HCT116 (cell line): Measurements from ENCODE around the gene KCNK18. TPM values are rescaled to one million over a fixed set of nuclear protein-coding genes. Genes with fewer than 3 reads are reported as not detected.

Experiments used
- ATAC-seq: fragments of 200-7000 bp; cut with Tn5 transposase; 2 replicates; pipeline ENCODE4 v1.9.1; 2020; ENCODE audit warnings: mild to moderate bottlenecking, moderate library complexity
- Bru-seq: library from RNA; stranded (reverse); fragments of 400-500 nt; gene quantifications from one replicate; lab custom pipeline; 2021; lab: Mats Ljungman, UMichigan
- BruChase-seq, 2 experiments: library from RNA; stranded (reverse); fragments of 400-500 nt; gene quantifications; one replicate each; lab custom pipeline; 2021; lab: Mats Ljungman, UMichigan
- BruUV-seq: library from RNA; stranded (reverse); fragments of 400-500 nt; replicated peaks from 2 replicates; lab custom pipeline; 2021; lab: Mats Ljungman, UMichigan
- CTCF ChIA-PET: fragments of 300-600 bp; sonication (Branson Sonifier 250); formaldehyde crosslinking; loops from one replicate; lab custom pipeline; 2021; ENCODE audit warnings: antibody characterized with exemption; lab: Charles Lee
- POLR2A ChIA-PET: fragments of 300-600, 350-600 bp; sonication (Branson Sonifier 250); formaldehyde crosslinking; loops from one replicate; lab custom pipeline; 2021; ENCODE audit warnings: antibody characterized with exemption; lab: Charles Lee
- RAD21 ChIA-PET, 2 experiments: fragments of 300-600 bp; sonication (Branson Sonifier 250); formaldehyde crosslinking; loops; one replicate each; lab custom pipeline; 2023; ENCODE audit warnings: low total read pairs in 2 of 2; ENCODE audit not compliant: uncharacterized antibody in 2 of 2, unreplicated experiment in 2 of 2, low non-redundant PET in 1 of 2; lab: Charles Lee
- DNase-seq: peaks from one replicate; pipeline ENCODE4 v3.0.0-alpha.2; 2010; ENCODE audit warnings: low read depth, low spot score
- H2AFZ ChIP-seq: fragments of 200-600 bp; shearing (Covaris generic), sonication (generic); 2 replicates; pipeline ENCODE4 v1.6.1; 2017; ENCODE audit warnings: low read depth, mixed run types, mixed read lengths, antibody characterized with exemption, low read length; ENCODE audit not compliant: poor library complexity, severe bottlenecking
- H3K27ac ChIP-seq: 2 replicates; pipeline ENCODE4 v1.5.1; 2012; ENCODE audit warnings: low read depth, low read length
- H3K27me3 ChIP-seq: fragments of 200-600 bp; sonication (generic); 2 replicates; pipeline ENCODE4 v1.6.1; 2016; ENCODE audit warnings: mixed run types, low read length, mixed read lengths; ENCODE audit not compliant: insufficient read depth
- H3K36me3 ChIP-seq, 2 experiments: fragments of 200-500 bp in 1 of 2; fragments of 200-600 bp in 1 of 2; sonication (Bioruptor generic) in 1 of 2; sonication (generic) in 1 of 2; 2 replicates each; pipeline versions ENCODE4 v1.5.1 to v1.6.1; 2014 to 2016; ENCODE audit warnings: low read length in 2 of 2, inconsistent platforms in 1 of 2, mixed read lengths in 1 of 2, mixed run types in 1 of 2; ENCODE audit not compliant: insufficient read depth in 2 of 2, control insufficient read depth in 1 of 2
- H3K4me1 ChIP-seq, 2 experiments: fragments of 200-600 bp in 1 of 2; sonication (generic) in 1 of 2; 2 replicates each; pipeline versions ENCODE4 v1.5.1 to v1.6.1; 2012 to 2017; ENCODE audit warnings: low read length in 2 of 2, inconsistent platforms in 1 of 2, mild to moderate bottlenecking in 1 of 2, mixed read lengths in 1 of 2, mixed run types in 1 of 2, moderate library complexity in 1 of 2; ENCODE audit not compliant: insufficient read depth in 2 of 2, control insufficient read depth in 1 of 2
- H3K4me2 ChIP-seq: fragments of 200-600 bp; sonication (generic); 2 replicates; pipeline ENCODE4 v1.6.1; 2017; ENCODE audit warnings: mixed run types, low read length, mixed read lengths
- H3K4me3 ChIP-seq, 2 experiments: fragments of 200-600 bp in 1 of 2; sonication (generic) in 1 of 2; replicated peaks in 1 of 2; 2 replicates each; pipeline ENCODE4 v1.5.1; 2011 to 2016; ENCODE audit warnings: low read length in 2 of 2, control low read depth in 1 of 2, low read depth in 1 of 2, mild to moderate bottlenecking in 1 of 2, mixed read lengths in 1 of 2, mixed run types in 1 of 2
- H3K79me2 ChIP-seq: fragments of 200-600 bp; sonication (generic); 2 replicates; pipeline ENCODE4 v1.6.1; 2017; ENCODE audit warnings: mild to moderate bottlenecking, mixed run types, low read length, moderate library complexity, mixed read lengths; ENCODE audit not compliant: insufficient read depth
- H3K9ac ChIP-seq: fragments of 200-600 bp; sonication (generic); 2 replicates; pipeline ENCODE4 v1.6.1; 2016; ENCODE audit warnings: low read length, mixed read lengths
- H3K9me2 ChIP-seq: fragments of 200-600 bp; sonication (generic), shearing (Covaris generic); 2 replicates; pipeline ENCODE4 v1.6.1; 2017; ENCODE audit warnings: mixed run types, mild to moderate bottlenecking, moderate library complexity; ENCODE audit not compliant: insufficient read depth
- H3K9me3 ChIP-seq, 2 experiments: fragments of 200-500 bp in 1 of 2; fragments of 200-600 bp in 1 of 2; sonication (Bioruptor generic) in 1 of 2; sonication (generic) in 1 of 2; 2 replicates each; pipeline ENCODE4 v1.6.1; 2014 to 2017; ENCODE audit warnings: low read length in 2 of 2, mixed read lengths in 2 of 2, inconsistent platforms in 1 of 2, low read depth in 1 of 2, mild to moderate bottlenecking in 1 of 2, mixed run types in 1 of 2, moderate library complexity in 1 of 2; ENCODE audit not compliant: control insufficient read depth in 1 of 2, insufficient read depth in 1 of 2
- H4K20me1 ChIP-seq: fragments of 200-600 bp; sonication (generic), shearing (Covaris generic); 2 replicates; pipeline ENCODE4 v1.6.1; 2017; ENCODE audit warnings: mixed run types, mild to moderate bottlenecking, moderate library complexity; ENCODE audit not compliant: insufficient read depth
- ELF1 ChIP-seq: IDR thresholded peaks from 2 replicates; pipeline ENCODE4 v1.6.1; 2012; ENCODE audit warnings: low read depth, borderline replicate concordance
- EZH2phosphoT487 ChIP-seq: fragments of 200-600 bp; IDR thresholded peaks from 2 replicates; pipeline ENCODE4 v1.6.1; 2018; ENCODE audit warnings: antibody characterized with exemption, borderline replicate concordance
- FOSL1 ChIP-seq: IDR thresholded peaks from 2 replicates; pipeline ENCODE4 v1.6.1; 2012; ENCODE audit warnings: low read depth
- JUND ChIP-seq: IDR thresholded peaks from 2 replicates; pipeline ENCODE4 v1.6.1; 2012
- POLR2A ChIP-seq: IDR thresholded peaks from 2 replicates; pipeline ENCODE4 v1.7.0; 2011; ENCODE audit warnings: borderline replicate concordance; ENCODE audit not compliant: insufficient read depth, insufficient read length; ENCODE audit errors: extremely low read depth
- RAD21 ChIP-seq: IDR thresholded peaks from 2 replicates; pipeline ENCODE4 v1.6.1; 2012; ENCODE audit warnings: low read depth, mild to moderate bottlenecking
- SIN3A ChIP-seq: IDR thresholded peaks from 2 replicates; pipeline ENCODE4 v1.6.1; 2012; ENCODE audit warnings: low read depth
- SP1 ChIP-seq: IDR thresholded peaks from 2 replicates; pipeline ENCODE4 v1.6.1; 2012; ENCODE audit warnings: low read depth
- SRF ChIP-seq: IDR thresholded peaks from 2 replicates; pipeline ENCODE4 v1.6.1; 2012; ENCODE audit warnings: low read depth
- YY1 ChIP-seq: IDR thresholded peaks from 2 replicates; pipeline ENCODE4 v1.6.1; 2011; ENCODE audit warnings: low read length, low read depth, moderate library complexity, mild to moderate bottlenecking; ENCODE audit not compliant: insufficient replicate concordance; ENCODE audit errors: extremely low read depth
- ZFX ChIP-seq: fragments of 450-650 bp; IDR thresholded peaks from 2 replicates; pipeline ENCODE4 v1.6.1; 2017
- ZNF274 ChIP-seq: fragments of 200-500 bp; sonication (Bioruptor generic); IDR thresholded peaks from 2 replicates; pipeline ENCODE4 v1.6.1; 2014; ENCODE audit warnings: mild to moderate bottlenecking, low read depth, low read length, inconsistent platforms
- intact Hi-C: fragments of 100-400 bp; cut with micrococcal nuclease; formaldehyde crosslinking; loops from 2 replicates; pipeline ENCODE4 v1.10.0; 2022
- long read RNA-seq: library from polyadenylated mRNA; unstranded; transcript quantifications from one replicate; pipeline ENCODE4 v2.0.0, GENCODE V29; 2021; ENCODE audit not compliant: unreplicated experiment
- polyA plus RNA-seq: library from polyadenylated mRNA; unstranded; fragments of >200 nt; gene quantifications from 2 replicates; pipeline ENCODE4 v1.2.1, GENCODE V29; 2012; ENCODE audit warnings: missing spikeins
- total RNA-seq: library from RNA; stranded (reverse); gene quantifications from one replicate; pipeline ENCODE4 v1.2.1, GENCODE V29; 2021; ENCODE audit not compliant: unreplicated experiment
- TF ChIP-seq, protein P1 (sequence below), 3 experiments: fragments of 200-600 bp in 1 of 3; sonication (generic) in 1 of 3; IDR thresholded peaks in 2 of 3; conservative IDR thresholded peaks in 1 of 3; 2 replicates each; pipeline ENCODE4 v1.5.1; 2012 to 2017; ENCODE audit warnings: low read depth in 2 of 3, low read length in 2 of 3, antibody characterized with exemption in 1 of 3, borderline replicate concordance in 1 of 3, control low read depth in 1 of 3, mild to moderate bottlenecking in 1 of 3, mixed read lengths in 1 of 3, mixed run types in 1 of 3, moderate library complexity in 1 of 3; ENCODE audit not compliant: insufficient read depth in 1 of 3
- TF ChIP-seq, protein P2 (sequence below): IDR thresholded peaks from 2 replicates; pipeline ENCODE4 v1.6.1; 2012; ENCODE audit warnings: low read depth
- TF ChIP-seq, protein P3 (sequence below): IDR thresholded peaks from 2 replicates; pipeline ENCODE4 v1.6.1; 2012
- TF ChIP-seq, protein P4 (sequence below): IDR thresholded peaks from 2 replicates; pipeline ENCODE4 v1.6.1; 2012
- TF ChIP-seq, protein P5 (sequence below): IDR thresholded peaks from 2 replicates; pipeline ENCODE4 v1.6.1; 2011; ENCODE audit warnings: mild to moderate bottlenecking, low read length, moderate library complexity; ENCODE audit not compliant: insufficient replicate concordance; ENCODE audit errors: extremely low read depth

KCNK18 gene
- not detected for total RNA-seq
- polyA plus RNA-seq: not detected in 2 replicates
- not detected for Bru-seq, nascent RNA
- not detected for BruChase-seq, experiment 1, labeled RNA remaining after a 6-hour chase
- BruChase-seq, experiment 2, labeled RNA remaining after a 2-hour chase: not detected
- long read RNA-seq: 0 reads

GRCh38 chr10:117197189-117197588 is at the start of gene KCNK18:
Gene KCNK18 (plus strand): TSS chr10:117197489. CDS start chr10:117197489, 0 bp downstream.
- H3K4me1 ChIP-seq: no peaks in the 10 kb centered on the region
- no peak within 1 kb of the TSS for H3K4me2 ChIP-seq
- H3K9me2 ChIP-seq: no peaks in the 10 kb centered on the region
- no peak within 1 kb of the TSS for H3K9ac ChIP-seq
- intact Hi-C loops: no loop called here
- CTCF ChIA-PET: interaction anchor here (1.2 to 1.3 kb wide), 2 partner anchors 10 to 410 kb away, joined by 3 read pairs; no protein-coding TSS in a partner anchor
- no peak within 1 kb of the TSS for H2AFZ ChIP-seq
- POLR2A ChIA-PET: no interaction called here
- TF ChIP-seq SP1 (no peak), ZNF274 (no peak), POLR2A (no peak), RAD21 (no peak), ZFX (no peak), SRF (no peak), JUND (no peak), EZH2phosphoT487 (no peak), ELF1 (no peak), YY1 (no peak), FOSL1 (no peak), SIN3A (no peak)
- TF ChIP-seq, protein P1, sequence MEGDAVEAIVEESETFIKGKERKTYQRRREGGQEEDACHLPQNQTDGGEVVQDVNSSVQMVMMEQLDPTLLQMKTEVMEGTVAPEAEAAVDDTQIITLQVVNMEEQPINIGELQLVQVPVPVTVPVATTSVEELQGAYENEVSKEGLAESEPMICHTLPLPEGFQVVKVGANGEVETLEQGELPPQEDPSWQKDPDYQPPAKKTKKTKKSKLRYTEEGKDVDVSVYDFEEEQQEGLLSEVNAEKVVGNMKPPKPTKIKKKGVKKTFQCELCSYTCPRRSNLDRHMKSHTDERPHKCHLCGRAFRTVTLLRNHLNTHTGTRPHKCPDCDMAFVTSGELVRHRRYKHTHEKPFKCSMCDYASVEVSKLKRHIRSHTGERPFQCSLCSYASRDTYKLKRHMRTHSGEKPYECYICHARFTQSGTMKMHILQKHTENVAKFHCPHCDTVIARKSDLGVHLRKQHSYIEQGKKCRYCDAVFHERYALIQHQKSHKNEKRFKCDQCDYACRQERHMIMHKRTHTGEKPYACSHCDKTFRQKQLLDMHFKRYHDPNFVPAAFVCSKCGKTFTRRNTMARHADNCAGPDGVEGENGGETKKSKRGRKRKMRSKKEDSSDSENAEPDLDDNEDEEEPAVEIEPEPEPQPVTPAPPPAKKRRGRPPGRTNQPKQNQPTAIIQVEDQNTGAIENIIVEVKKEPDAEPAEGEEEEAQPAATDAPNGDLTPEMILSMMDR (IDR thresholded peaks at IDR 0.05 in 2 of 3, conservative IDR thresholded peaks at IDR 0.05 in 1 of 3; ENCODE audit: borderline replicate concordance in 1 of 3, insufficient read depth in 1 of 3, low read depth in 2 of 3, low read length in 2 of 3): no peak
- TF ChIP-seq, protein P2, sequence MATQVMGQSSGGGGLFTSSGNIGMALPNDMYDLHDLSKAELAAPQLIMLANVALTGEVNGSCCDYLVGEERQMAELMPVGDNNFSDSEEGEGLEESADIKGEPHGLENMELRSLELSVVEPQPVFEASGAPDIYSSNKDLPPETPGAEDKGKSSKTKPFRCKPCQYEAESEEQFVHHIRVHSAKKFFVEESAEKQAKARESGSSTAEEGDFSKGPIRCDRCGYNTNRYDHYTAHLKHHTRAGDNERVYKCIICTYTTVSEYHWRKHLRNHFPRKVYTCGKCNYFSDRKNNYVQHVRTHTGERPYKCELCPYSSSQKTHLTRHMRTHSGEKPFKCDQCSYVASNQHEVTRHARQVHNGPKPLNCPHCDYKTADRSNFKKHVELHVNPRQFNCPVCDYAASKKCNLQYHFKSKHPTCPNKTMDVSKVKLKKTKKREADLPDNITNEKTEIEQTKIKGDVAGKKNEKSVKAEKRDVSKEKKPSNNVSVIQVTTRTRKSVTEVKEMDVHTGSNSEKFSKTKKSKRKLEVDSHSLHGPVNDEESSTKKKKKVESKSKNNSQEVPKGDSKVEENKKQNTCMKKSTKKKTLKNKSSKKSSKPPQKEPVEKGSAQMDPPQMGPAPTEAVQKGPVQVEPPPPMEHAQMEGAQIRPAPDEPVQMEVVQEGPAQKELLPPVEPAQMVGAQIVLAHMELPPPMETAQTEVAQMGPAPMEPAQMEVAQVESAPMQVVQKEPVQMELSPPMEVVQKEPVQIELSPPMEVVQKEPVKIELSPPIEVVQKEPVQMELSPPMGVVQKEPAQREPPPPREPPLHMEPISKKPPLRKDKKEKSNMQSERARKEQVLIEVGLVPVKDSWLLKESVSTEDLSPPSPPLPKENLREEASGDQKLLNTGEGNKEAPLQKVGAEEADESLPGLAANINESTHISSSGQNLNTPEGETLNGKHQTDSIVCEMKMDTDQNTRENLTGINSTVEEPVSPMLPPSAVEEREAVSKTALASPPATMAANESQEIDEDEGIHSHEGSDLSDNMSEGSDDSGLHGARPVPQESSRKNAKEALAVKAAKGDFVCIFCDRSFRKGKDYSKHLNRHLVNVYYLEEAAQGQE: no peak
- TF ChIP-seq, protein P3, sequence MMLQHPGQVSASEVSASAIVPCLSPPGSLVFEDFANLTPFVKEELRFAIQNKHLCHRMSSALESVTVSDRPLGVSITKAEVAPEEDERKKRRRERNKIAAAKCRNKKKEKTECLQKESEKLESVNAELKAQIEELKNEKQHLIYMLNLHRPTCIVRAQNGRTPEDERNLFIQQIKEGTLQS: no peak
- TF ChIP-seq, protein P4, sequence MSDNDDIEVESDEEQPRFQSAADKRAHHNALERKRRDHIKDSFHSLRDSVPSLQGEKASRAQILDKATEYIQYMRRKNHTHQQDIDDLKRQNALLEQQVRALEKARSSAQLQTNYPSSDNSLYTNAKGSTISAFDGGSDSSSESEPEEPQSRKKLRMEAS: no peak
- TF ChIP-seq, protein P5, sequence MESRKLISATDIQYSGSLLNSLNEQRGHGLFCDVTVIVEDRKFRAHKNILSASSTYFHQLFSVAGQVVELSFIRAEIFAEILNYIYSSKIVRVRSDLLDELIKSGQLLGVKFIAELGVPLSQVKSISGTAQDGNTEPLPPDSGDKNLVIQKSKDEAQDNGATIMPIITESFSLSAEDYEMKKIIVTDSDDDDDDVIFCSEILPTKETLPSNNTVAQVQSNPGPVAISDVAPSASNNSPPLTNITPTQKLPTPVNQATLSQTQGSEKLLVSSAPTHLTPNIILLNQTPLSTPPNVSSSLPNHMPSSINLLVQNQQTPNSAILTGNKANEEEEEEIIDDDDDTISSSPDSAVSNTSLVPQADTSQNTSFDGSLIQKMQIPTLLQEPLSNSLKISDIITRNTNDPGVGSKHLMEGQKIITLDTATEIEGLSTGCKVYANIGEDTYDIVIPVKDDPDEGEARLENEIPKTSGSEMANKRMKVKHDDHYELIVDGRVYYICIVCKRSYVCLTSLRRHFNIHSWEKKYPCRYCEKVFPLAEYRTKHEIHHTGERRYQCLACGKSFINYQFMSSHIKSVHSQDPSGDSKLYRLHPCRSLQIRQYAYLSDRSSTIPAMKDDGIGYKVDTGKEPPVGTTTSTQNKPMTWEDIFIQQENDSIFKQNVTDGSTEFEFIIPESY: no peak
- TF ChIP-seq, all 23 proteins: peak for 0
- BruUV-seq: no TSS peak
- H3K79me2 ChIP-seq: no peaks in the 10 kb centered on the region
- no peaks in the 10 kb centered on the region for H3K36me3 ChIP-seq
- no peak within 1 kb of the TSS for H3K4me3 ChIP-seq
- no peaks in the 10 kb centered on the region for H4K20me1 ChIP-seq
- no peak within 1 kb of the TSS for H3K27ac ChIP-seq
- ATAC-seq (no peak), DNase-seq (no peak)
- no peaks in the 10 kb centered on the region for H3K9me3 ChIP-seq
- RAD21 ChIA-PET: no interaction called here
- H3K27me3 ChIP-seq: no peaks in the 10 kb centered on the region
